Measurements from ENCODE around the gene SEPTIN1.
"Not testable (repeated sequence)": the region's sequence is repeated elsewhere in the genome, so short reads cannot be mapped to it uniquely, and the experiment has no call there.

The SEPTIN1 gene

GRCh38 chr16:30335598-30336474 lies 46.5 kb downstream of the SEPTIN1 start:
- no peak for DNase-seq

- peak in 1 of 2 experiments; percentile 32 for DNase-seq
Observed at GRCh38 chr16:30335028-30335597, 47.2 kb downstream of the SEPTIN1 start.

- not testable (repeated sequence) for DNase-seq
Observed at GRCh38 chr16:30334473-30334989, 47.8 kb downstream of the SEPTIN1 start.
